Measurements from ENCODE around the gene FAM83D.

DNA sequence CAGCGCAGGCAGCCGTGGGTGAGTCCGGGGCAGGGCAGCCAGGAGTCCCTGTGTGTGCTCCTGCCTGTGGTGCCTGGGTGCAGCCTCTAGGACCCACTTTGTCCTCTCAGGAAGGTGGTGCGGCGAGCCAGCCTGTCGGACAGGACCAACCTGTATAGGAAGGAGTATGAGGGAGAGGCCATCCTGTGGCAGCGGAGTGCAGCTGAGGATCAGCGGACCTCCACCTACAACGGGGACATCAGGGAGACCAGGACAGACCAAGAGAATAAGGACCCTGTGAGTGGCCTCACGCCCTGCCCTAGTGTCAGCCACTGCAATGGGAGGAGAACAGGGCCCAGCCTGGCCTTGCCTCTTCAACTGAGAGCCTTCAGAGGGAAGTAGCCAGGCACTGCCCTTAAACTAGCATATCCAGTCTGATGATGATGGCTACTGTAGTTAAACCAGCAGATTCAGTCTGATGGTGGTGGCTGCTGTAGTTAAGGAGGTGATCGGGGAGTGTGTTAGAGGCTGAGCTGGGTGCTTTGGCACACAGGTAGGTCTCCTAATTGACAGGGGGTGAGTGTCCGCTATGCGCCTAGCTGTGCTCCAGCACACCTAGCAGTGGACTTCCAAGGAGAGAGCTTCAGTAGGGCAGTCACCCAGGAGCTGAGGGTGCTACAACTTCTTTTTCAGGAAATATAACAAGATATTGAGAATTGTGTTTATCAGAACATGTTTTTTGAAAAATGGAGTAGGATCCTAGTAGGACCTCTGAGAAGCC, 18.1 kb upstream of the FAM83D start:
- TF ChIP-seq POLR2A (IDR thresholded peaks at IDR 0.05), result no peak
- TF ChIP-seq, protein P1, sequence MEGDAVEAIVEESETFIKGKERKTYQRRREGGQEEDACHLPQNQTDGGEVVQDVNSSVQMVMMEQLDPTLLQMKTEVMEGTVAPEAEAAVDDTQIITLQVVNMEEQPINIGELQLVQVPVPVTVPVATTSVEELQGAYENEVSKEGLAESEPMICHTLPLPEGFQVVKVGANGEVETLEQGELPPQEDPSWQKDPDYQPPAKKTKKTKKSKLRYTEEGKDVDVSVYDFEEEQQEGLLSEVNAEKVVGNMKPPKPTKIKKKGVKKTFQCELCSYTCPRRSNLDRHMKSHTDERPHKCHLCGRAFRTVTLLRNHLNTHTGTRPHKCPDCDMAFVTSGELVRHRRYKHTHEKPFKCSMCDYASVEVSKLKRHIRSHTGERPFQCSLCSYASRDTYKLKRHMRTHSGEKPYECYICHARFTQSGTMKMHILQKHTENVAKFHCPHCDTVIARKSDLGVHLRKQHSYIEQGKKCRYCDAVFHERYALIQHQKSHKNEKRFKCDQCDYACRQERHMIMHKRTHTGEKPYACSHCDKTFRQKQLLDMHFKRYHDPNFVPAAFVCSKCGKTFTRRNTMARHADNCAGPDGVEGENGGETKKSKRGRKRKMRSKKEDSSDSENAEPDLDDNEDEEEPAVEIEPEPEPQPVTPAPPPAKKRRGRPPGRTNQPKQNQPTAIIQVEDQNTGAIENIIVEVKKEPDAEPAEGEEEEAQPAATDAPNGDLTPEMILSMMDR (IDR thresholded peaks at IDR 0.05), result no peak
